Mesenchymal stem cell (in vitro differentiated cells and primary cell): ENCODE measurements around the gene C3.
"Not testable (repeated sequence)": the region's sequence is repeated elsewhere in the genome, so short reads cannot be mapped to it uniquely, and the experiment has no call there.

Experiments
- DNase-seq: peaks from one replicate; pipeline ENCODE4 v3.0.0-alpha.2; 2013
- H2AFZ ChIP-seq: one replicate; pipeline ENCODE4 v1.6.1; 2013; ENCODE audit warnings: low read depth, mild to moderate bottlenecking, control low read depth, inconsistent platforms, low read length, moderate library complexity
- H2AK5ac ChIP-seq: 2 replicates; pipeline ENCODE4 v1.6.1; 2013; ENCODE audit warnings: low read length, moderate library complexity, mild to moderate bottlenecking, inconsistent platforms; ENCODE audit not compliant: severe bottlenecking
- H2BK120ac ChIP-seq: one replicate; pipeline ENCODE4 v1.6.1; 2013; ENCODE audit warnings: low read depth, mild to moderate bottlenecking, inconsistent platforms, low read length, moderate library complexity
- H2BK12ac ChIP-seq, 2 experiments: one replicate each; pipeline ENCODE4 v1.6.1; 2013; ENCODE audit warnings: inconsistent platforms in 2 of 2, low read length in 2 of 2, mild to moderate bottlenecking in 2 of 2, moderate library complexity in 2 of 2, control low read depth in 1 of 2
- H2BK15ac ChIP-seq: one replicate; pipeline ENCODE4 v1.6.1; 2013; ENCODE audit warnings: mild to moderate bottlenecking, low read depth, inconsistent platforms; ENCODE audit not compliant: poor library complexity, severe bottlenecking
- H2BK5ac ChIP-seq: 2 replicates; pipeline ENCODE4 v1.6.1; 2013; ENCODE audit warnings: low read depth, mild to moderate bottlenecking, low read length, control low read depth, inconsistent platforms; ENCODE audit not compliant: poor library complexity, severe bottlenecking
- H3K14ac ChIP-seq, 2 experiments: one replicate each; pipeline ENCODE4 v1.6.1; 2013; ENCODE audit warnings: inconsistent platforms in 2 of 2, low read length in 2 of 2, control low read depth in 1 of 2, mild to moderate bottlenecking in 1 of 2, moderate library complexity in 1 of 2
- H3K18ac ChIP-seq, 2 experiments: one replicate each; pipeline ENCODE4 v1.6.1; 2013; ENCODE audit warnings: inconsistent platforms in 2 of 2, low read length in 2 of 2, control low read depth in 1 of 2, low read depth in 1 of 2, mild to moderate bottlenecking in 1 of 2
- H3K23ac ChIP-seq, 2 experiments: one replicate each; pipeline ENCODE4 v1.6.1; 2013; ENCODE audit warnings: inconsistent platforms in 2 of 2, low read length in 2 of 2, mild to moderate bottlenecking in 2 of 2, moderate library complexity in 2 of 2, control low read depth in 1 of 2
- H3K27ac ChIP-seq: 2 replicates; pipeline ENCODE4 v1.5.1; 2013; ENCODE audit warnings: mild to moderate bottlenecking, moderate library complexity, low read length, control low read depth, inconsistent platforms; ENCODE audit not compliant: poor library complexity, severe bottlenecking
- H3K27me3 ChIP-seq, 2 experiments: 2 replicates each; pipeline versions ENCODE4 v1.6.1 to v1.7.0; 2013; ENCODE audit warnings: low read length in 2 of 2, mild to moderate bottlenecking in 2 of 2, moderate library complexity in 2 of 2, control low read depth in 1 of 2, inconsistent platforms in 1 of 2; ENCODE audit not compliant: control insufficient read depth in 1 of 2, insufficient read depth in 1 of 2
- H3K36me3 ChIP-seq, 2 experiments: 2 replicates each; pipeline versions ENCODE4 v1.6.1 to v1.7.0; 2013; ENCODE audit warnings: low read length in 2 of 2, control low read depth in 1 of 2, inconsistent platforms in 1 of 2, low read depth in 1 of 2, mild to moderate bottlenecking in 1 of 2; ENCODE audit not compliant: insufficient read depth in 2 of 2, control insufficient read depth in 1 of 2
- H3K4ac ChIP-seq, 2 experiments: one replicate each; pipeline ENCODE4 v1.6.1; 2013; ENCODE audit warnings: inconsistent platforms in 2 of 2, low read length in 2 of 2, mild to moderate bottlenecking in 2 of 2, moderate library complexity in 2 of 2, control low read depth in 1 of 2, low read depth in 1 of 2
- H3K4me1 ChIP-seq: 2 replicates; pipeline ENCODE4 v1.6.1; 2013; ENCODE audit warnings: low read depth, low read length, control low read depth; ENCODE audit not compliant: control insufficient read depth, insufficient read depth
- H3K4me2 ChIP-seq: 2 replicates; pipeline ENCODE4 v1.6.1; 2013; ENCODE audit warnings: low read length, mild to moderate bottlenecking, inconsistent platforms; ENCODE audit not compliant: poor library complexity, severe bottlenecking
- H3K4me3 ChIP-seq, 2 experiments: 2 replicates each; pipeline versions ENCODE4 v1.5.1 to v1.7.0; 2013; ENCODE audit warnings: low read length in 2 of 2, mild to moderate bottlenecking in 2 of 2, control low read depth in 1 of 2, low read depth in 1 of 2; ENCODE audit not compliant: insufficient read depth in 1 of 2
- H3K79me1 ChIP-seq: replicated peaks from 2 replicates; pipeline ENCODE4 v1.6.1; 2013; ENCODE audit warnings: mild to moderate bottlenecking, control low read depth, low read length, inconsistent platforms; ENCODE audit not compliant: poor library complexity, severe bottlenecking
- H3K9ac ChIP-seq: 2 replicates; pipeline ENCODE4 v1.7.0; 2013; ENCODE audit warnings: mild to moderate bottlenecking, low read length, moderate library complexity
- H3K9me3 ChIP-seq: 2 replicates; pipeline ENCODE4 v1.7.0; 2013; ENCODE audit warnings: mild to moderate bottlenecking, low read length; ENCODE audit not compliant: control insufficient read depth
- H4K8ac ChIP-seq: one replicate; pipeline ENCODE4 v1.6.1; 2013; ENCODE audit warnings: inconsistent platforms, mild to moderate bottlenecking, low read length, moderate library complexity
- H4K91ac ChIP-seq: one replicate; pipeline ENCODE4 v1.6.1; 2013; ENCODE audit warnings: mild to moderate bottlenecking, low read length, inconsistent platforms
- WGBS: methylation state at CpG from one replicate; pipeline ENCODE4 v1.1.7; 2013; ENCODE audit warnings: mixed read lengths; 5-methylcytosine and 5-hydroxymethylcytosine counted together

C3 gene

GRCh38 chr19:6639439-6639838 is 81.0 kb downstream of the C3 start:
- Histone ChIP-seq H3K79me1 (no peaks in the 10 kb centered on the region), H3K4me2 (no peak overlapping the region), H3K14ac (no peak overlapping the region), H3K18ac (no peak overlapping the region), H3K9me3 (no peaks in the 10 kb centered on the region), H3K36me3 (no peaks in the 10 kb centered on the region), H3K4ac (no peak overlapping the region), H4K8ac (no peak overlapping the region), H2AK5ac (no peak overlapping the region), H3K27ac (no peak overlapping the region), H4K91ac (no peak overlapping the region), H2AFZ (no peak overlapping the region), H2BK120ac (no peak overlapping the region), H3K9ac (no peak overlapping the region), H2BK12ac (no peak overlapping the region), H3K27me3 (no peaks in the 10 kb centered on the region), H3K4me1 (no peaks in the 10 kb centered on the region), H2BK15ac (no peak overlapping the region), H2BK5ac (no peak overlapping the region), H3K23ac (no peak overlapping the region), H3K4me3 (no peak overlapping the region)
- WGBS = 81% methylated on average over 4 of the region's 4 CpGs
- DNase-seq = no peak

- not testable (repeated sequence) for H3K27ac ChIP-seq
Observed at GRCh38 chr19:6633456-6633813, 87.0 kb downstream of the C3 start.

GRCh38 chr19:6632747-6633455 is 87.5 kb downstream of the C3 start:
- WGBS = 59% methylated on average over 25 of the region's 26 CpGs
- not testable (repeated sequence) for H3K27me3 ChIP-seq, H4K91ac ChIP-seq, H3K9ac ChIP-seq, H3K4me3 ChIP-seq, H3K27ac ChIP-seq, H3K23ac ChIP-seq, H3K18ac ChIP-seq, H2BK12ac ChIP-seq, H3K4me1 ChIP-seq, H4K8ac ChIP-seq, H3K79me1 ChIP-seq, H2BK5ac ChIP-seq, H2AFZ ChIP-seq, H3K4ac ChIP-seq, H3K9me3 ChIP-seq, H3K14ac ChIP-seq, H2BK120ac ChIP-seq, H2AK5ac ChIP-seq, H3K4me2 ChIP-seq, H3K36me3 ChIP-seq, H2BK15ac ChIP-seq
- peak; percentile 37 for DNase-seq

More at GRCh38 chr19:6633456-6633813, 87.0 kb downstream of the C3 start:
- DNase-seq, H3K9ac ChIP-seq, H3K4me1 ChIP-seq, H2AFZ ChIP-seq, H3K23ac ChIP-seq, H3K18ac ChIP-seq, H2BK120ac ChIP-seq, H3K4me3 ChIP-seq, H3K27me3 ChIP-seq, H3K9me3 ChIP-seq, H4K8ac ChIP-seq, H3K4ac ChIP-seq, H4K91ac ChIP-seq, H2BK12ac ChIP-seq, H2AK5ac ChIP-seq, H3K79me1 ChIP-seq, H3K14ac ChIP-seq, H2BK15ac ChIP-seq, H3K4me2 ChIP-seq, H3K36me3 ChIP-seq, H2BK5ac ChIP-seq: not testable (repeated sequence)
- WGBS = 72% methylated on average over 4 of the region's 4 CpGs

GRCh38 chr19:6632002-6632621 is 88.3 kb downstream of the C3 start:
- peak overlapping the region; percentile 22 for H3K9ac ChIP-seq
- H3K27ac ChIP-seq = no peak overlapping the region
- no peaks in the 10 kb centered on the region for H3K36me3 ChIP-seq
- H2AK5ac ChIP-seq = no peak overlapping the region
- DNase-seq = peak; percentile 57
- no peak overlapping the region for H3K4me3 ChIP-seq
- no peak overlapping the region for H2BK5ac ChIP-seq
- H4K91ac ChIP-seq = no peak overlapping the region
- no peak overlapping the region for H3K18ac ChIP-seq
- WGBS = 44% methylated on average over 12 of the region's 12 CpGs
- H3K79me1 ChIP-seq = no peaks in the 10 kb centered on the region
- no peaks in the 10 kb centered on the region for H3K27me3 ChIP-seq
- no peak overlapping the region for H2AFZ ChIP-seq
- H3K23ac ChIP-seq = no peak overlapping the region
- peaks cover 2% of the 10 kb centered on the region for H3K4me1 ChIP-seq
- H2BK120ac ChIP-seq = no peak overlapping the region
- H2BK15ac ChIP-seq = no peak overlapping the region
- H3K14ac ChIP-seq = no peak overlapping the region
- H4K8ac ChIP-seq = no peak overlapping the region
- H3K4me2 ChIP-seq = no peak overlapping the region
- H3K9me3 ChIP-seq = no peaks in the 10 kb centered on the region
- H3K4ac ChIP-seq = no peak overlapping the region
- H2BK12ac ChIP-seq = no peak overlapping the region
